HuH-7.5 (cell line): ENCODE measurements around the gene ADSS2.
"Not testable (repeated sequence)": the region's sequence is repeated elsewhere in the genome, so short reads cannot be mapped to it uniquely, and the experiment has no call there.

ENCODE experiments used
- DNase-seq: peaks from one replicate; pipeline ENCODE4 v3.0.0; 2011; ENCODE audit warnings: low spot score

The ADSS2 gene

DNA sequence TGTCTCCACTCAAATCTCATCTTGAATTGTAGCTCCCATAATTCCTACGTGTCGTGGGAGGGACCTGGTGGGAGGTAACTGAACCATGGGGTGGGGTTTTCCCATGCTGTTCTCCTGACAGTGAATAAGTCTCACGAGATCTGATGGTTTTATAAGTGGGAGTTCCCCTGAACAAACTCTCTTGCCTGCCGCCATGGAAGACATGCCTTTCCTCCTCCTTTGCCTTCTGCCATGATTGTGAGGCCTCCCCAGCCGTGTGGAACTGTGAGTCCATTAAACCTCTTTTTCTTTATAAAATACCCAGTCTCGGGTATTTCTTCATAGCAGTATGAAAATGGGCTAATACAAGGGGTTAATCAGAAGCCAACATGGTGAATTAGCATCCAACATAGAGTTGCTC lies 86.4 kb downstream of the ADSS2 start:
- not testable (repeated sequence) for DNase-seq

DNA sequence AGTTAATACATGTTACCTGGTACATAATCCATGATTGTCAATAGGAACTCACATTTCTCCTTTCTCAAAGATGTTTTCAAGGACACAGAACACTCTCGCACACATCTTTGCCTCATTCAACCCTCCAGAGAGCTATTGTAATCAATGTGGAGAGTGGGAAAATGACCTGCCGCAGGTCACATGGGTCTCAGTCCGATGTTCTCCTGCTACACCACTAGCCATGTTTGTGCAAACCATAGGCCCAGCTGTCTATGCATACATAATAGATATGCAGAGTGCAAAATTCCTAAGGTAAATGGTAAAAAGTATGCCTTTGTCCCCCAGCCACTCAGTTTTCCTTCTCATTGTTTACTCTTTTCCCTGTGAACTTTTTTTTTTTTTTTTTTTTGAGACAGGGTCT lies 89.2 kb downstream of the ADSS2 start:
- no peak for DNase-seq

DNA sequence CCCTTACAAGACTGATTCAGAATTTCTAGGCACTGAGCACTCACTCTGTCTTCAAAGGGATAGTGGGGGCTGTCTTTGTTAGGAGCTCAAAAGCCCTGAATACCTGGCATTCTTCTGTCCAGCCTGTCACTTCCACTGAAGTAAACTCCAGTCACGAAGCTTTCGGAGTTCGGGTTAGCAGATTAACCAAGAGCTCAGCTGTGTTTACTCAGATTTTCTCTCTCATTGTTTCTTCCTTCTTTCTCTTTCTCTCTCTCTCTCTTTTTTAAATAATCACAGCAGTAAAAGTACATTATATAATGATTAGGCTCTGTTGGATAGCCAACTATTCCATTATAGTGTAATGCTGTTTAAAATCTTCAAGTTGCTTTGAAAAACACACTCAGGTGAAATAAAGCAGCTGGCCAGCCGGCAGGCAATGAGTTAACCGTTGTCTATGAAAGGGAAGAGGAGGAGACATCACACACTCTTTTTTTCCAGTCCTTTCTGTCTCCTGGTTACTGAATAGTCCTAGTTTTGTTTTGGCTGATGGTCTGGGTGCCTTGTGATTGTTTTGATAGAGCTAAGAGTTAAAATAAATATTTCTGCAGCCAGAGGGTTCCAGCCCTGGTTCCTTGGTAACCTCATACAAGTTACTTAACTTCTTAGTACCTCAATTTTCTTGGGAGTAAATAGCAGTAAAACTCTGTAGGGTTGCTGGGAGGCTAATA lies 89.8 kb downstream of the ADSS2 start:
- no peak for DNase-seq
